Fibroblast of skin of back (primary cell): ENCODE measurements around the gene RPS25.
"Not testable (repeated sequence)": the region's sequence is repeated elsewhere in the genome, so short reads cannot be mapped to it uniquely, and the experiment has no call there.

Experiments
- DNase-seq: peaks from one replicate; pipeline ENCODE4 v3.0.0-alpha.2; 2013

RPS25 gene

DNA sequence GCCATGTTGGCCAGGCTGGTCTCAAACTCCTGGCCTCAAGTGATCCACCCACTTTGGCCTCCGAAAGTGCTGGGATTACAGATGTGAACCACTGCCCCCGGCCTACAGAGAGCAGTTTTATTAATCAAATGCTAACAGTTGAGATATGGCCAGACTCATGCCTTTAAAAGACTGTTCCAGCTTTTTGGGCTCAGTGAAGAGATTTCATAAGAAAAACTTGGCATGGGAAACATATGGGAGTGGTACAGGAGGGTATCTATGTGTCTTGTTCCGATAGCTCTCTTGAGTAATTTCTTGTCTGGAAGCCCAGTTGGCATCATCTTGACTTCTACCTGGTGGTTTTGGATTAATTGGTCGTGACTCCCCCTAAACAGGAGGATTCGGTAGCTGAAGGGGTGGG, 20.7 kb upstream of the RPS25 start:
- DNase-seq, result no peak

- DNase-seq, result no peak
Measured at GRCh38 chr11:119034813-119035212, 16.7 kb upstream of the RPS25 start.

GRCh38 chr11:119033421-119033820, 15.3 kb upstream of the RPS25 start:
- DNase-seq, result not testable (repeated sequence)

- no peak for DNase-seq
Measured at GRCh38 chr11:119031912-119032280, 13.8 kb upstream of the RPS25 start.

GRCh38 chr11:119030329-119031047, 12.3 kb upstream of the RPS25 start, which contains the start of gene SLC37A4:
SLC37A4 (minus strand) TSS chr11:119030877.
- peak; percentile 97 for DNase-seq

GRCh38 chr11:119030029-119030328, 11.8 kb upstream of the RPS25 start:
- DNase-seq, result no peak

- no peak for DNase-seq
Measured at GRCh38 chr11:119029340-119030028, 11.3 kb upstream of the RPS25 start.

GRCh38 chr11:119029069-119029339, 10.9 kb upstream of the RPS25 start:
- DNase-seq, result no peak

DNA sequence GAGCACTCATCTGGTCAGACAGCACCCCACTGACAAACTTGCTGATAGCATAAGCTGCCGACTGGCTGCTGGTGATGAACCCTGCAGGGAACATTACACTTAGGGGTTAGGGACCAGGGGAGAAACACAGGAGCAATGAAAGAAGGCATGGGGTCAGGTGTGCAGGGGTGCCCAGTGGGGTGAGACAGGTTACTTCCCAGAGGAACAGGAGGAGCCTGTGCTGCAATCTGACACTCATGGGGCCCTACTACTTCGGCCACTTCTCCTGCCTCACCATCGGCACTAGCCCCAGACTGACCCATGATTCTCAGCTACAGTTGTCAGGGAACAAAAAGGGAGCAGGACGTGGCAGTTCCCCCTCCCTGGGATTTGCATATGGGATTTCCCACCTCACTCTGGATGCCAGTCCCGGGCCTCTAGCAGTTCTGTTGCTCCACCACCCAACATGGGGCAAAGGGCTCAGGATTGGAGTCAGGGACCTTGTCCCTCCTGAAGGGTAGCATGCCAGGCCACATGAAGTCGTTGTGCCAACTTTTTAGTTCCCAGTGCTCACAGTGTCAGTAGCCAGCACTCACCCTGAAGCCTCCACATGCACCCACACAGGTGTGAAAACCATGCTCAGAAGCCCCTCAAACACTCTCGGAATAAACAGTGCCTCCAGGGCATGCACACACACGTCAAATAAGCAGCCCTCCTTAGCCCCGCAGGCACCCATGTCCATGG, 10.4 kb upstream of the RPS25 start:
- DNase-seq, result no peak

GRCh38 chr11:119027561-119028345, 9.6 kb upstream of the RPS25 start:
- no peak for DNase-seq

- no peak for DNase-seq
Measured at GRCh38 chr11:119026970-119027369, 8.8 kb upstream of the RPS25 start.

GRCh38 chr11:119025978-119026766, 8.0 kb upstream of the RPS25 start:
- DNase-seq, result no peak

DNA sequence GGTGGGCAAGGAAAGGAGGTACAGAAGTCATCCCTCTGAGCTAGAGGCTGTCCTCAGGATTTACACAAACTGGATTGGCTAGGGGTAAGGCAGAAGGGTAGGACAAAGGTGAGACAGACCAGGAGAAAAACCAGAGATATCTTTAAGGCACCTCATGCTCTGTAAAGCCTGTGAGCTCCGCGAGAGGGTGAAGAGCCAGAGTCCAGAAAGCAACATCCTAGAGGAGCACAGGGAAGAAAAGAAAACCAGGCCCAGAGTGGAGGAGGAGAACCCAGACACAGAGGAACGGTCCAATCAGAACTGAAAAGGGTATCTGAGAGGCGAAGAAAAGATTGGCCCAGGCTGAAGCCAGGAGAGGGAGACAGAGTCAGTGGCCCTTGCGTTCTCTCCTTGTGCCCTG, 7.4 kb upstream of the RPS25 start:
- no peak for DNase-seq

- no peak for DNase-seq
Measured at GRCh38 chr11:119025099-119025473, 6.9 kb upstream of the RPS25 start.

DNA sequence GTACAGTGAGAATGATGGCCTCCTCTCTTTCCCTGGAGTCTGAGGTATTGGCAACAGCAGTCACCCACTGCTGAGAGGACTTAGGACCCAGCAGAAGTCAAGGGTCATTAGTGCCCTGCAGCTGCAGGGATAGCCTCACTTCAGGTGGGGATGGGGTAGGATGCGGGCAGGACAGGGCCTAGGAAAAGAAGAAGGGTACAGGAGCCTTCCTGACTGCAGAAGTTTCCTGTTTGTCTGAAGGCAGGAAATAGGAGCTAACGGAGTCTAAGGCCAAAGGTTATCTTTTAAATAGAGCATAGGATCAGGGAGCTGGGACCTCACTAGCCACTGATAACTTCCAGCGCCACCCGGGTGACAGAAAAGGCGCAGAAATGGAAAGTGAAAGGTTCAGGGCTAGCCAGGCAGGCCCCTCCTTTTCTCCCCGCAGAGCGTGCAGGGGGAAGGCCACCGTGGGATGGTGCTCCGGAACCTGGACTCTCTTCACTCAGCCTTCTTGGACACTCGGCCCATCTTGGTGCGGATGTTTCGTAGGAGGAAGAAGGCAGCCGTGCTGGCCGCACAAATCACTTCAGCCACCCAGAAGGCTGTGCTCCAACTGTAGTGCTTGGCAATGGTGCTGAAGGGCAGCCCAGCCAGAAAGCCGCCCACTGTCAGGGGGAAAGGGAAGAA, 6.4 kb upstream of the RPS25 start:
- no peak for DNase-seq

GRCh38 chr11:119023741-119024140, 5.6 kb upstream of the RPS25 start:
- DNase-seq, result peak; percentile 23

- DNase-seq, result no peak
Measured at GRCh38 chr11:119021631-119022030, 3.5 kb upstream of the RPS25 start.

DNA sequence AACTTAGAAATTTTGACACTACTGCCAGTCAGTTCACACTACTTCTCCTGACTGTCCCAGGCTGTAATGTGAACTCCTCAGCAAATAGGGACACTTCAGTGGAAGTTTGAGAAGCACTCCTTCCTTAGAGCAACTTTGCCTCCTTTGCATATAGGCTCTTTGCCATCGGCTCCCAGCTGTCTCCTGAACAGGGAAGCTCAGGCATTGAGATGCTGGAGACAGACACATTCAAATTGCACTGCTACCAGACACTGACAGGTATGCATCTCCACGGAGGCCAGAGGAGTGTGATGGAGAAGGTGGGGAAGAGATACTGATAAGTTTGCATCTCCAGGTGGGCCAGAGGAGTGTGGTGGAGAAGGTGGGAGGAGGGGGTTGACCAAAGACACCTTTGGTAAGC, 1.9 kb upstream of the RPS25 start:
- no peak for DNase-seq

GRCh38 chr11:119017377-119017776, 766 bp downstream of the RPS25 start:
- not testable (repeated sequence) for DNase-seq

- DNase-seq, result no peak
Measured at GRCh38 chr11:119016216-119017009, 1.7 kb downstream of the RPS25 start.

- no peak for DNase-seq
Measured at GRCh38 chr11:119015054-119015611, 3.0 kb downstream of the RPS25 start.
